ENCODE results near the gene GIMAP2. TPM values are rescaled to one million over a fixed set of nuclear protein-coding genes. Genes with fewer than 3 reads are reported as not detected.

The GIMAP2 gene
- total RNA-seq, 1 donor from 2014 or later = not detected

DNA sequence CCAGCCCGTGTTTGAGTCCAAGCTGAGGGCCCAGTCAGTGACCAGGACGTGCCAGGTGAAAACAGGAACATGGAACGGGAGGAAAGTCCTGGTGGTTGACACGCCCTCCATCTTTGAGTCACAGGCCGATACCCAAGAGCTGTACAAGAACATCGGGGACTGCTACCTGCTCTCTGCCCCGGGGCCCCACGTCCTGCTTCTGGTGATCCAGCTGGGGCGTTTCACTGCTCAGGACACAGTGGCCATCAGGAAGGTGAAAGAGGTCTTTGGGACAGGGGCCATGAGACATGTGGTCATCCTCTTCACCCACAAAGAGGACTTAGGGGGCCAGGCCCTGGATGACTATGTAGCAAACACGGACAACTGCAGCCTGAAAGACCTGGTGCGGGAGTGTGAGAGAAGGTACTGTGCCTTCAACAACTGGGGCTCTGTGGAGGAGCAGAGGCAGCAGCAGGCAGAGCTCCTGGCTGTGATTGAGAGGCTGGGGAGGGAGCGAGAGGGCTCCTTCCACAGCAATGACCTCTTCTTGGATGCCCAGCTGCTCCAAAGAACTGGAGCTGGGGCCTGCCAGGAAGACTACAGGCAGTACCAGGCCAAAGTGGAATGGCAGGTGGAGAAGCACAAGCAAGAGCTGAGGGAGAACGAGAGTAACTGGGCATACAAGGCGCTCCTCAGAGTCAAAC, 56.9 kb downstream of the GIMAP2 start:
- Mint-ChIP-seq H3K9me3 (no peaks in the 10 kb centered on the region), H3K4me1 (ENCODE audit: unreplicated experiment) (no peaks in the 10 kb centered on the region), H3K27me3 (peaks cover 74% of the 10 kb centered on the region), H3K36me3 (no peaks in the 10 kb centered on the region), H3K27ac (no peak overlapping the region), H3K4me3 (no peak overlapping the region)
- DNase-seq (ENCODE audit: extremely low spot score, unreplicated experiment) = no peak
- TF ChIP-seq, protein P1, sequence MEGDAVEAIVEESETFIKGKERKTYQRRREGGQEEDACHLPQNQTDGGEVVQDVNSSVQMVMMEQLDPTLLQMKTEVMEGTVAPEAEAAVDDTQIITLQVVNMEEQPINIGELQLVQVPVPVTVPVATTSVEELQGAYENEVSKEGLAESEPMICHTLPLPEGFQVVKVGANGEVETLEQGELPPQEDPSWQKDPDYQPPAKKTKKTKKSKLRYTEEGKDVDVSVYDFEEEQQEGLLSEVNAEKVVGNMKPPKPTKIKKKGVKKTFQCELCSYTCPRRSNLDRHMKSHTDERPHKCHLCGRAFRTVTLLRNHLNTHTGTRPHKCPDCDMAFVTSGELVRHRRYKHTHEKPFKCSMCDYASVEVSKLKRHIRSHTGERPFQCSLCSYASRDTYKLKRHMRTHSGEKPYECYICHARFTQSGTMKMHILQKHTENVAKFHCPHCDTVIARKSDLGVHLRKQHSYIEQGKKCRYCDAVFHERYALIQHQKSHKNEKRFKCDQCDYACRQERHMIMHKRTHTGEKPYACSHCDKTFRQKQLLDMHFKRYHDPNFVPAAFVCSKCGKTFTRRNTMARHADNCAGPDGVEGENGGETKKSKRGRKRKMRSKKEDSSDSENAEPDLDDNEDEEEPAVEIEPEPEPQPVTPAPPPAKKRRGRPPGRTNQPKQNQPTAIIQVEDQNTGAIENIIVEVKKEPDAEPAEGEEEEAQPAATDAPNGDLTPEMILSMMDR (conservative IDR thresholded peaks at IDR 0.05) = no peak

Other genes with a start within 250 kb of the GIMAP2 start
- gene GIMAP8, start 235.1 kb upstream of the GIMAP2 start, total RNA-seq (ENCODE audit: low replicate concordance) = not detected in 2 replicates
- gene GIMAP7, start 170.8 kb upstream of the GIMAP2 start, total RNA-seq (ENCODE audit: low replicate concordance) = not detected in 2 replicates
- not detected in 2 replicates for gene GIMAP4, start 118.3 kb upstream of the GIMAP2 start, total RNA-seq (ENCODE audit: low replicate concordance)
- not detected in 2 replicates for gene GIMAP6, start 53.3 kb upstream of the GIMAP2 start, total RNA-seq (ENCODE audit: low replicate concordance)
- gene GIMAP1, start 30.9 kb downstream of the GIMAP2 start, total RNA-seq (ENCODE audit: low replicate concordance) = not detected in 2 replicates
- gene GIMAP5, start 51.7 kb downstream of the GIMAP2 start, total RNA-seq (ENCODE audit: low replicate concordance) = not detected in 2 replicates
- gene TMEM176B, start 114.7 kb downstream of the GIMAP2 start, total RNA-seq (ENCODE audit: low replicate concordance) = 72.9 and 98.5 TPM in 2 replicates
- 90.1 and 106 TPM in 2 replicates for gene TMEM176A, start 115.1 kb downstream of the GIMAP2 start, total RNA-seq (ENCODE audit: low replicate concordance)
- gene AOC1, start 166.8 kb downstream of the GIMAP2 start, total RNA-seq (ENCODE audit: low replicate concordance) = 21.4 and 26.2 TPM in 2 replicates